OCI-LY1 (cell line): Measurements from ENCODE around the gene RCAN1.
"Not testable (repeated sequence)": the region's sequence is repeated elsewhere in the genome, so short reads cannot be mapped to it uniquely, and the experiment has no call there.

Experiments
- H2AFZ ChIP-seq: fragments of 200-600 bp; sonication (generic), shearing (Covaris generic); 2 replicates; pipeline ENCODE4 v1.6.0; 2014; ENCODE audit warnings: antibody characterized with exemption, mild to moderate bottlenecking, low read length
- H3F3A ChIP-seq: fragments of 200-600 bp; sonication (generic), shearing (Covaris generic); 2 replicates; pipeline ENCODE4 v1.6.0; 2014; ENCODE audit warnings: mild to moderate bottlenecking, antibody characterized with exemption, low read length, moderate library complexity; ENCODE audit not compliant: insufficient read depth
- H3K27ac ChIP-seq: fragments of 200-600 bp; sonication (generic); 2 replicates; pipeline ENCODE4 v1.5.1; 2014; ENCODE audit warnings: low read length, mixed run types, mild to moderate bottlenecking, low read depth; ENCODE audit not compliant: poor library complexity, severe bottlenecking
- H3K27me3 ChIP-seq: fragments of 200-600 bp; sonication (generic); 2 replicates; pipeline ENCODE4 v1.6.0; 2014; ENCODE audit warnings: antibody characterized with exemption, mild to moderate bottlenecking, low read length, moderate library complexity; ENCODE audit not compliant: insufficient read depth
- H3K36me3 ChIP-seq: fragments of 200-600 bp; sonication (generic); 2 replicates; pipeline ENCODE4 v1.6.1; 2014; ENCODE audit warnings: mild to moderate bottlenecking, antibody characterized with exemption, low read length, moderate library complexity, mixed read lengths; ENCODE audit not compliant: insufficient read depth
- H3K4me1 ChIP-seq: fragments of 200-600 bp; sonication (generic); 2 replicates; pipeline ENCODE4 v1.5.1; 2014; ENCODE audit warnings: mild to moderate bottlenecking, low read length, moderate library complexity; ENCODE audit not compliant: insufficient read depth, severe bottlenecking
- H3K4me2 ChIP-seq: fragments of 200-600 bp; sonication (generic), shearing (Covaris generic); 2 replicates; pipeline ENCODE4 v1.6.1; 2014; ENCODE audit warnings: low read length
- H3K4me3 ChIP-seq: fragments of 200-600 bp; sonication (generic); 2 replicates; pipeline ENCODE4 v1.5.1; 2014; ENCODE audit warnings: low read length, low read depth, mild to moderate bottlenecking, mixed read lengths; ENCODE audit not compliant: poor library complexity, severe bottlenecking
- H3K79me2 ChIP-seq: fragments of 200-600 bp; shearing (Covaris generic); 2 replicates; pipeline ENCODE4 v1.6.1; 2016; ENCODE audit warnings: mixed run types, low read length, mixed read lengths; ENCODE audit not compliant: insufficient read depth
- H3K9ac ChIP-seq: fragments of 200-600 bp; sonication (generic), shearing (Covaris generic); 2 replicates; pipeline ENCODE4 v1.6.1; 2014; ENCODE audit warnings: mild to moderate bottlenecking, low read length, mixed read lengths
- H3K9me2 ChIP-seq: fragments of 200-600 bp; sonication (generic), shearing (Covaris generic); 2 replicates; pipeline ENCODE4 v1.6.1; 2014; ENCODE audit warnings: low read depth, mild to moderate bottlenecking, low read length, mixed read lengths
- H3K9me3 ChIP-seq: fragments of 200-600 bp; shearing (Covaris generic); 2 replicates; pipeline ENCODE4 v1.6.1; 2014; ENCODE audit warnings: low read length, mixed read lengths
- H4K20me1 ChIP-seq: fragments of 200-600 bp; sonication (generic), shearing (Covaris generic); 2 replicates; pipeline ENCODE4 v1.6.0; 2016; ENCODE audit warnings: mild to moderate bottlenecking, low read length; ENCODE audit not compliant: insufficient read depth
- EZH2 ChIP-seq: fragments of 200-600 bp; sonication (generic), shearing (Covaris generic); IDR thresholded peaks from 2 replicates; pipeline ENCODE4 v1.8.0; 2017; ENCODE audit warnings: borderline replicate concordance, mixed run types, mild to moderate bottlenecking, antibody characterized with exemption, low read length, moderate library complexity, mixed read lengths
- TF ChIP-seq, protein P1 (sequence below): fragments of 200-600 bp; sonication (generic), shearing (Covaris generic); IDR thresholded peaks from 2 replicates; pipeline ENCODE4 v1.5.1; 2017; ENCODE audit warnings: mild to moderate bottlenecking, antibody characterized with exemption, low read length, moderate library complexity, mixed read lengths

RCAN1 gene

GRCh38 chr21:34570313-34570712 is 44.6 kb downstream of the RCAN1 start:
- no peaks in the 10 kb centered on the region for H3F3A ChIP-seq
- H3K4me1 ChIP-seq = no peaks in the 10 kb centered on the region
- no peak overlapping the region for H3K27ac ChIP-seq
- H3K9me2 ChIP-seq = no peaks in the 10 kb centered on the region
- H3K4me2 ChIP-seq = no peak overlapping the region
- TF ChIP-seq EZH2 = no peak
- TF ChIP-seq, protein P1, sequence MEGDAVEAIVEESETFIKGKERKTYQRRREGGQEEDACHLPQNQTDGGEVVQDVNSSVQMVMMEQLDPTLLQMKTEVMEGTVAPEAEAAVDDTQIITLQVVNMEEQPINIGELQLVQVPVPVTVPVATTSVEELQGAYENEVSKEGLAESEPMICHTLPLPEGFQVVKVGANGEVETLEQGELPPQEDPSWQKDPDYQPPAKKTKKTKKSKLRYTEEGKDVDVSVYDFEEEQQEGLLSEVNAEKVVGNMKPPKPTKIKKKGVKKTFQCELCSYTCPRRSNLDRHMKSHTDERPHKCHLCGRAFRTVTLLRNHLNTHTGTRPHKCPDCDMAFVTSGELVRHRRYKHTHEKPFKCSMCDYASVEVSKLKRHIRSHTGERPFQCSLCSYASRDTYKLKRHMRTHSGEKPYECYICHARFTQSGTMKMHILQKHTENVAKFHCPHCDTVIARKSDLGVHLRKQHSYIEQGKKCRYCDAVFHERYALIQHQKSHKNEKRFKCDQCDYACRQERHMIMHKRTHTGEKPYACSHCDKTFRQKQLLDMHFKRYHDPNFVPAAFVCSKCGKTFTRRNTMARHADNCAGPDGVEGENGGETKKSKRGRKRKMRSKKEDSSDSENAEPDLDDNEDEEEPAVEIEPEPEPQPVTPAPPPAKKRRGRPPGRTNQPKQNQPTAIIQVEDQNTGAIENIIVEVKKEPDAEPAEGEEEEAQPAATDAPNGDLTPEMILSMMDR = no peak
- no peaks in the 10 kb centered on the region for H3K9me3 ChIP-seq
- H4K20me1 ChIP-seq = no peaks in the 10 kb centered on the region
- H3K9ac ChIP-seq = no peak overlapping the region
- H3K79me2 ChIP-seq = no peaks in the 10 kb centered on the region
- H2AFZ ChIP-seq = no peak overlapping the region
- peaks cover 7% of the 10 kb centered on the region for H3K27me3 ChIP-seq
- H3K36me3 ChIP-seq = no peaks in the 10 kb centered on the region
- H3K4me3 ChIP-seq = no peak overlapping the region

DNA sequence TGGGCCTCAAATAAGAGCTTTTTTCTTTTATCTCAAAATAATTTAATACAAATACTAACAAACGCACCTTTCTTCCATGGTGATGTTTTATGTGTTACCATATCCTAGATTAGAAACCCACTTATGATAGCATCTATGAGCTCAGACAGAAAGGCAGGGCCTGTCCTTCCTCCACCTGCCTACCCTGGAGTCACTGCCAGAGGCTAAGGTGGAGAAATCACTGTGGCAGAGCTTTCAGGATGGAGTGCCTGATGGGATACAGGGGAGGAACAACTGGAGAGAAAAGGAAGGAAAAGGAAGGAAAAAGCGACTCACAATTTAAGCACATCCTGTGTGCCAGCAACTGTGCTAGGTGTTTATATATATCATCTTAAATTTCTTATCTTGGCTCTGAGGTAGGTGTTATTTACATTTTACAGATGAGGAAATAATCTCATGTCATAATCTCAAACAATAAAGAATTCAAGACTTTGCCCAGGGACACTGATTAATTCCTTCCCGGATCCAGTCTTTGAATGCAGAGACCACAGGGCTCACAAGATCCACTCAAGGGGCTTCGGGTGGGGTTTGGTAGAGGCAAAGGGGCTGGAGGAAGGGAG is 45.4 kb downstream of the RCAN1 start:
- Histone ChIP-seq H3K27ac (no peak overlapping the region), H3K9me3 (no peaks in the 10 kb centered on the region), H3K4me2 (no peak overlapping the region), H3F3A (no peaks in the 10 kb centered on the region), H3K36me3 (no peaks in the 10 kb centered on the region), H3K4me1 (no peaks in the 10 kb centered on the region), H3K9ac (no peak overlapping the region), H3K9me2 (no peaks in the 10 kb centered on the region), H3K79me2 (no peaks in the 10 kb centered on the region), H4K20me1 (no peaks in the 10 kb centered on the region), H3K27me3 (peaks cover 10% of the 10 kb centered on the region), H2AFZ (no peak overlapping the region), H3K4me3 (no peak overlapping the region)
- TF ChIP-seq, protein P1 = no peak

- not testable (repeated sequence) for H3F3A ChIP-seq, H3K79me2 ChIP-seq, H3K9me3 ChIP-seq, H2AFZ ChIP-seq, H3K36me3 ChIP-seq, H3K27me3 ChIP-seq, H3K4me1 ChIP-seq, H3K4me3 ChIP-seq, H4K20me1 ChIP-seq, H3K27ac ChIP-seq, H3K9ac ChIP-seq, H3K9me2 ChIP-seq, H3K4me2 ChIP-seq
These were observed 46.1 kb downstream of the RCAN1 start for GRCh38 chr21:34568801-34569200.

- Histone ChIP-seq H3K9me2 (no peaks in the 10 kb centered on the region), H4K20me1 (no peaks in the 10 kb centered on the region), H3K4me3 (no peak overlapping the region), H3K36me3 (no peaks in the 10 kb centered on the region), H3K27ac (no peak overlapping the region), H3K9me3 (no peaks in the 10 kb centered on the region), H3K4me1 (no peaks in the 10 kb centered on the region), H3F3A (no peaks in the 10 kb centered on the region), H3K79me2 (no peaks in the 10 kb centered on the region), H3K9ac (no peak overlapping the region), H3K4me2 (no peak overlapping the region), H2AFZ (no peak overlapping the region), H3K27me3 (peaks cover 10% of the 10 kb centered on the region)
- TF ChIP-seq, protein P1 = no peak
- no peak for TF ChIP-seq EZH2
These were observed 47.2 kb downstream of the RCAN1 start for GRCh38 chr21:34567604-34568155.
